H1 (cell line): Measurements from ENCODE around the gene RBM20. TPM values are rescaled to one million over a fixed set of nuclear protein-coding genes. Genes with fewer than 3 reads are reported as not detected.

Experiments used
- BRCA1 ChIP-seq: IDR thresholded peaks from 2 replicates; pipeline ENCODE4 v1.6.1; 2012; ENCODE audit warnings: low read depth, low read length, improper control_type of control experiment
- POU5F1 ChIP-seq: IDR thresholded peaks from 2 replicates; pipeline ENCODE4 v1.6.1; 2011; ENCODE audit warnings: low read depth, mild to moderate bottlenecking, low read length, moderate library complexity
- polyA plus RNA-seq, 7 experiments: library from polyadenylated mRNA; depleted of rRNA in 3 of 7; stranded (reverse) in 5 of 7; unstranded in 2 of 7; fragments of >200 nt in 5 of 7; fragments of 200-250 nt in 2 of 7; gene quantifications; 1 replicate in 5 of 7; 2 replicates in 1 of 7; 4 replicates in 1 of 7; pipeline versions ENCODE4 v1.2.1 to v1.2.3, GENCODE V29; 2011 to 2013; ENCODE audit warnings: missing spikeins in 2 of 7, mixed read lengths in 2 of 7
- total RNA-seq: library from RNA; stranded (reverse); fragmentation: NEBNext Ultra II Directional; extraction: Animal tissue kit (Norgen Biotek cat#: 25700); gene quantifications from 2 replicates; pipeline ENCODE4 v1.2.1, GENCODE V29; 2021
- TF ChIP-seq, protein P1 (sequence below): IDR thresholded peaks from 2 replicates; pipeline ENCODE4 v1.6.1; 2011; ENCODE audit warnings: low read depth, mild to moderate bottlenecking, low read length; ENCODE audit not compliant: insufficient read depth

RBM20 gene
- total and polyA plus RNA-seq, 2 of the 8 experiments (the other 6 are each of a cell fraction or from before 2014, with no cell fraction given), result 0.05 to 0.63 TPM

DNA sequence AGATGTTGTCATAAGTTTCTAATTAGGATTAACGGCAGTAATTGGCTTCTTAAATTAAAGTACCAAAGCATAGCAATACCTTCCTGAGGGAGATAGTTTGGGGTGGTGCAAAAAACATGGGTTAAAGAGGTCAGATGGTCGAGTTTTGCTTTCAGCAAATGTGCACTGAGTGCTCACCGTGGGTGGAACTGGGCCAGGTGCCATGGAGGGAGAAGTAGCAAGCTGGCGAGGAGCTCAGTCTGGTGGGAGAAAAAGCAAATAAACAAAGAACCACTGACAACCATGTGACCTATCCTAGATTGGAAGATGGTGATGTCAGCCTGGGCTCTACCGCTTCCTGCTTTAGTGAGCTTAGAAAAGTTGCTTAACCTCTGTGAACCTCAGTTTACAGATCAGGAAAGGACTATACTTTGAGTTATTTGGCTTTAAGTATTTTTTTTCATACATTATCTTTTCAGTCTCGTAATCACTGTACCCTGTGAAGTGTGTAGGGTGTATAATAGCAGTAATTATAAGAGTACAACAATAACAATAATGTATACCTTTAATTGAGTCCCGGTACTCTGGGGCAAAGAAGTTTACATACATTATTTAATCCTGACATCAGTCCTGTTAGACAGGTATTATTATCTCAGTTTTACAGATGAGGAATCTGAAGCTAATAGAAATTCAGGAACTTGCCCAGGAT is 158.6 kb downstream of the RBM20 start (continued):
- TF ChIP-seq, protein P1, sequence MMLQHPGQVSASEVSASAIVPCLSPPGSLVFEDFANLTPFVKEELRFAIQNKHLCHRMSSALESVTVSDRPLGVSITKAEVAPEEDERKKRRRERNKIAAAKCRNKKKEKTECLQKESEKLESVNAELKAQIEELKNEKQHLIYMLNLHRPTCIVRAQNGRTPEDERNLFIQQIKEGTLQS, result no peak
- no peak for TF ChIP-seq BRCA1
- no peak for TF ChIP-seq POU5F1
